PC-9 (cell line): Measurements from ENCODE around the gene TCF4. TPM values are rescaled to one million over a fixed set of nuclear protein-coding genes. Genes with fewer than 3 reads are reported as not detected.

Experiments used
- BruUV-seq: library from RNA; stranded (reverse); fragments of 400-500 nt; replicated peaks from 2 replicates; lab custom pipeline; 2021; lab: Mats Ljungman, UMichigan
- CTCF ChIA-PET: fragments of 300-600 bp; sonication (Branson Sonifier 250); formaldehyde crosslinking; loops from one replicate; lab custom pipeline; 2022; ENCODE audit warnings: antibody characterized with exemption; lab: Charles Lee
- POLR2A ChIA-PET: fragments of 300-600 bp; sonication (Branson Sonifier 250); formaldehyde crosslinking; loops from one replicate; lab custom pipeline; 2022; ENCODE audit warnings: antibody characterized with exemption; ENCODE audit not compliant: unreplicated experiment; lab: Charles Lee
- DNase-seq, 2 experiments: peaks; one replicate each; pipeline versions ENCODE4 v3.0.0 to v3.0.0-alpha.2; 2015 to 2022; ENCODE audit warnings: mixed read lengths in 1 of 2
- H2AFZ ChIP-seq: fragments of 200-600 bp; sonication (generic); 2 replicates; pipeline ENCODE4 v1.8.1; 2017; ENCODE audit warnings: antibody characterized with exemption
- H3F3A ChIP-seq: fragments of 200-600 bp; sonication (generic); 2 replicates; pipeline ENCODE4 v1.8.1; 2017; ENCODE audit warnings: antibody characterized with exemption, mild to moderate bottlenecking, low read depth; ENCODE audit not compliant: insufficient read depth
- H3K27ac ChIP-seq: fragments of 200-600 bp; sonication (generic); 2 replicates; pipeline ENCODE4 v1.6.1; 2016; ENCODE audit warnings: mixed run types
- H3K27me3 ChIP-seq: fragments of 200-600 bp; sonication (generic); 2 replicates; pipeline ENCODE4 v1.6.1; 2016; ENCODE audit warnings: low read depth, mixed run types; ENCODE audit not compliant: insufficient read depth
- H3K36me3 ChIP-seq: fragments of 200-600 bp; sonication (generic); 2 replicates; pipeline ENCODE4 v1.6.1; 2016; ENCODE audit warnings: low read depth, mixed run types
- H3K4me1 ChIP-seq: fragments of 200-600 bp; sonication (generic); replicated peaks from 2 replicates; pipeline ENCODE4 v1.6.1; 2016; ENCODE audit warnings: mixed run types; ENCODE audit not compliant: insufficient read depth
- H3K4me2 ChIP-seq: fragments of 200-600 bp; sonication (generic); 2 replicates; pipeline ENCODE4 v1.6.1; 2017; ENCODE audit warnings: mixed run types
- H3K4me3 ChIP-seq: fragments of 200-600 bp; sonication (generic); 2 replicates; pipeline ENCODE4 v1.6.1; 2016; ENCODE audit warnings: mixed run types
- H3K79me2 ChIP-seq: fragments of 200-600 bp; sonication (generic); 2 replicates; pipeline ENCODE4 v1.6.1; 2017; ENCODE audit warnings: low read depth, mixed run types
- H3K9me2 ChIP-seq: fragments of 200-600 bp; sonication (generic); 2 replicates; pipeline ENCODE4 v1.8.1; 2017; ENCODE audit warnings: mild to moderate bottlenecking; ENCODE audit not compliant: insufficient read depth
- H3K9me3 ChIP-seq: fragments of 200-600 bp; sonication (generic); 2 replicates; pipeline ENCODE4 v1.8.1; 2016; ENCODE audit warnings: low read depth; ENCODE audit not compliant: insufficient read depth
- H4K20me1 ChIP-seq: fragments of 200-600 bp; sonication (generic); 2 replicates; pipeline ENCODE4 v1.8.1; 2017; ENCODE audit not compliant: insufficient read depth
- EZH2 ChIP-seq: fragments of 200-600 bp; sonication (generic); IDR thresholded peaks from 2 replicates; pipeline ENCODE4 v1.8.0; 2017; ENCODE audit warnings: antibody characterized with exemption, low read depth
- intact Hi-C: fragments of 100-400 bp; cut with micrococcal nuclease; formaldehyde crosslinking; loops from one replicate; pipeline ENCODE4 v1.10.0; 2022; ENCODE audit not compliant: unreplicated experiment
- total RNA-seq: library from RNA; stranded (reverse); gene quantifications from 2 replicates; pipeline ENCODE4 v1.2.3, GENCODE V29; 2021
- TF ChIP-seq, protein P1 (sequence below): fragments of 200-600 bp; sonication (generic); conservative IDR thresholded peaks from 2 replicates; pipeline ENCODE4 v1.6.1; 2017; ENCODE audit warnings: mixed run types, antibody characterized with exemption, mild to moderate bottlenecking, moderate library complexity

The TCF4 gene
- total RNA-seq, 1 experiment from 2014 or later, result 0.74 TPM

DNA sequence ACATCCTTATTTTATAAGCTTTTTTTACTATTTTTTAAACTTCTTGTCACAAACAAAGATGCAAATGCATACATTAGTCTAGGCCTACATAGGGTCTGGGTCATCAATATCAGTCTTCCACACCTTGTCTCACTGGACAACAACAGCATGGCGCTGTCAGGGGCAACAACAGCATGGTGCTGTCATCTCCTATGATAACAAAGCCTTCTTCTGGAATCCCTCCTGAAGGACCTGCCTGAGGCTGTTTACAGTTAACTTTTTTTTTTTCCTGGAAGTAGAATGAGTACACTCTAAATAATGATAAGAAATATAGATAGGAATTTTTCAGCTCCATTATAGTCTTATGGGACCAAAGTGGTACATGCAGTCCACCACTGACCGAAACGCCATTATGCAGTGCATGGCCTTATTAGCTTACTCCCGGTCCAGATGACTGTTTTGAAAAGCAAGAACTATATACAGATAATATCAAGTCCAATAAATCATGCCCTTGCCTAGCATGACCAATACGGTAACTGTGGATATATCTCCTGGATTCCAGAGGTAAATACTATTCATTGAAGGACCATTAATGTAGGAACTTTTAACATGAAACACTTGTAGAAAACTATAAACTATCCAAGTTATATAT lies 38.4 kb downstream of the TCF4 start:
- TF ChIP-seq EZH2, result no peak
- TF ChIP-seq, protein P1, sequence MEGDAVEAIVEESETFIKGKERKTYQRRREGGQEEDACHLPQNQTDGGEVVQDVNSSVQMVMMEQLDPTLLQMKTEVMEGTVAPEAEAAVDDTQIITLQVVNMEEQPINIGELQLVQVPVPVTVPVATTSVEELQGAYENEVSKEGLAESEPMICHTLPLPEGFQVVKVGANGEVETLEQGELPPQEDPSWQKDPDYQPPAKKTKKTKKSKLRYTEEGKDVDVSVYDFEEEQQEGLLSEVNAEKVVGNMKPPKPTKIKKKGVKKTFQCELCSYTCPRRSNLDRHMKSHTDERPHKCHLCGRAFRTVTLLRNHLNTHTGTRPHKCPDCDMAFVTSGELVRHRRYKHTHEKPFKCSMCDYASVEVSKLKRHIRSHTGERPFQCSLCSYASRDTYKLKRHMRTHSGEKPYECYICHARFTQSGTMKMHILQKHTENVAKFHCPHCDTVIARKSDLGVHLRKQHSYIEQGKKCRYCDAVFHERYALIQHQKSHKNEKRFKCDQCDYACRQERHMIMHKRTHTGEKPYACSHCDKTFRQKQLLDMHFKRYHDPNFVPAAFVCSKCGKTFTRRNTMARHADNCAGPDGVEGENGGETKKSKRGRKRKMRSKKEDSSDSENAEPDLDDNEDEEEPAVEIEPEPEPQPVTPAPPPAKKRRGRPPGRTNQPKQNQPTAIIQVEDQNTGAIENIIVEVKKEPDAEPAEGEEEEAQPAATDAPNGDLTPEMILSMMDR, result no peak
- intact Hi-C loops, result no loop called here
- H3K36me3 ChIP-seq, result no peaks in the 10 kb centered on the region
- no peak overlapping the region for H3K4me2 ChIP-seq
- ChIA-PET POLR2A (no interaction called here), CTCF (interaction anchor here (0.7 kb wide), 1 partner anchor 29 kb away, joined by 4 read pairs; no protein-coding TSS in a partner anchor)
- H3F3A ChIP-seq, result no peaks in the 10 kb centered on the region
- no peak overlapping the region for H3K27ac ChIP-seq
- H3K27me3 ChIP-seq, result no peaks in the 10 kb centered on the region
- no peaks in the 10 kb centered on the region for H3K4me1 ChIP-seq
- BruUV-seq, result no TSS peak
- H4K20me1 ChIP-seq, result no peaks in the 10 kb centered on the region
- H3K4me3 ChIP-seq, result no peak overlapping the region
- H3K79me2 ChIP-seq, result no peaks in the 10 kb centered on the region
- no peaks in the 10 kb centered on the region for H3K9me2 ChIP-seq
- no peak for DNase-seq
- H2AFZ ChIP-seq, result no peak overlapping the region
- H3K9me3 ChIP-seq, result no peaks in the 10 kb centered on the region

DNA sequence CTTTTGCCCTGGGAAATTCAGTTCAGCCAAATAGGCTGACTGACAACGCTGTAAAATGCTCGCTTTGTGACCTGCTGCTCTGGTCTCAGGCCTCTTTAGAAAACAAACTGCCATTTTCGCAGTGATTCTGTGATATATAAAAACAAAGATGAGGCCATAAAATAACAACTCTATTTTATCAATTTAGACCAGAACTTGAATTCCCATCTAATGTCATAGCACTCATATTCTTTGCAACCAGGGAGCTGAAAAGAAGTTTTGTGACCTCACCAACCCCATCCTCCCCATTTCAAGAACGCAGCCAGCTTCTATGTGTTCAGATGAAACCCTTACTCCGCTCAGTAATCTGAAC lies 40.3 kb downstream of the TCF4 start:
- H3K4me1 ChIP-seq, result no peaks in the 10 kb centered on the region
- no peak overlapping the region for H3K27ac ChIP-seq
- H3F3A ChIP-seq, result no peaks in the 10 kb centered on the region
- intact Hi-C loops, result no loop called here
- H2AFZ ChIP-seq, result no peak overlapping the region
- no peaks in the 10 kb centered on the region for H3K79me2 ChIP-seq
- no peaks in the 10 kb centered on the region for H3K36me3 ChIP-seq
- no peaks in the 10 kb centered on the region for H3K9me3 ChIP-seq
- no TSS peak for BruUV-seq
- ChIA-PET CTCF (no interaction called here), POLR2A (no interaction called here)
- H3K9me2 ChIP-seq, result no peaks in the 10 kb centered on the region
- no peaks in the 10 kb centered on the region for H3K27me3 ChIP-seq
- TF ChIP-seq EZH2, result no peak
- TF ChIP-seq, protein P1, result no peak
- no peaks in the 10 kb centered on the region for H4K20me1 ChIP-seq
- DNase-seq, result no peak
- no peak overlapping the region for H3K4me3 ChIP-seq
- no peak overlapping the region for H3K4me2 ChIP-seq

DNA sequence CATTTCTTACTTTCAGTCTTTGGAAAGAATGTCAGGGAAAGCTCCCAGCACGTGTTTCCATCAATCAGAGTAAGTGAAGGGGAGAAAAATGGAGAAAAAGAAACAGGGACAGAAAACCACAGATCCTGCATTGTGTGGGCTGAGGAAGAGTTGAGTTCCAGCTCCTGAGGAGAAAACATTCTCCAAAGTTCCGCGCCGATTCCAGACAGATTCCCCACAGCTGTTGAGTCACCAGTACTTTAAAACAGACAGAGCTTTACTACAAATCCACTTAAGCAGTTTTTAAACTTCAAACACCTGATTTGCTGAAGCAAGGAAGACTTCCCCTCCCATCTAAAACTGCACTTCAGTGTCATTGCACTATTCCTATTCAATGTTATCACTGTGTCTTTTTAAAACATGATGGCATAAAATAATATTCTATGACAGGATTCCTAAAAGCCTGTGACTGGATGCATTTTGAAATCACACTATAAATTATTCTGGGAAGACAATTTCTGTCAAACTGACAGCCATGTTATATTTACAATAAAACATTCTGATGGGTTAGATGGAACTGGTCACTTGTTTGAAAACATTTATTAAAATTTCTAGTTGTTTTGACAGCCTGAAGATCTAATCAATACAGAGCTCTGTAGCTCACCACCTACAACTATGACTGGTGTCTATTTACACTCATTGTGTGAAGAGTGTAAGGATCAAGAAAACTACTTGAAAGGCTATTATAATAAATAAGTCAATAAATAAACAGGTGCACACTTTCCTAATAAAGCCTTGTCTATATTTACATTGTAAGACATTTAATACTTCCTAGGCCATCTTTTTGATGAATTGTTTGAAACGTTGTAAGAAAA lies 40.9 kb downstream of the TCF4 start:
- intact Hi-C loops, result no loop called here
- H3K9me3 ChIP-seq, result no peaks in the 10 kb centered on the region
- POLR2A ChIA-PET, result no interaction called here
- DNase-seq, result no peak
- no peaks in the 10 kb centered on the region for H3K27me3 ChIP-seq
- H3K9me2 ChIP-seq, result no peaks in the 10 kb centered on the region
- H3K4me2 ChIP-seq, result no peak overlapping the region
- H4K20me1 ChIP-seq, result no peaks in the 10 kb centered on the region
- H3K4me3 ChIP-seq, result no peak overlapping the region
- H3F3A ChIP-seq, result no peaks in the 10 kb centered on the region
- no TSS peak for BruUV-seq
- no peaks in the 10 kb centered on the region for H3K4me1 ChIP-seq
- H3K36me3 ChIP-seq, result no peaks in the 10 kb centered on the region
- TF ChIP-seq EZH2, result no peak
- TF ChIP-seq, protein P1, result no peak
- H3K27ac ChIP-seq, result no peak overlapping the region
- H3K79me2 ChIP-seq, result no peaks in the 10 kb centered on the region
- no peak overlapping the region for H2AFZ ChIP-seq
- CTCF ChIA-PET, result no interaction called here
